Gastrocnemius medialis (tissue), 4 donors: ENCODE results near the gene TNXB. TPM values are rescaled to one million over a fixed set of nuclear protein-coding genes. Genes with fewer than 3 reads are reported as not detected.
"Not testable (repeated sequence)": the region's sequence is repeated elsewhere in the genome, so short reads cannot be mapped to it uniquely, and the experiment has no call there.

Experiments used
- ATAC-seq, 2 donors: fragments of 150-250 bp; one replicate each; pipeline ENCODE4 v1.9.1; 2016
- DNase-seq, 2 donors: peaks; one replicate each; pipeline ENCODE4 v3.0.0-alpha.2; 2019
- H3K27ac ChIP-seq, 4 donors: fragments of 200-600 bp; sonication (generic); 1 replicate in 1 of 4; 2 replicates in 3 of 4; pipeline ENCODE4 v1.5.1; 2016 to 2018; ENCODE audit warnings: mild to moderate bottlenecking in 2 of 4, moderate library complexity in 1 of 4
- H3K27me3 ChIP-seq, 3 donors: fragments of 200-600 bp; sonication (generic) in 2 of 3; 1 replicate in 1 of 3; 2 replicates in 2 of 3; pipeline versions ENCODE4 v1.5.1 to v1.6.0; 2016 to 2019; ENCODE audit warnings: mild to moderate bottlenecking in 1 of 3, moderate library complexity in 1 of 3
- H3K36me3 ChIP-seq, 2 donors: fragments of 200-600 bp; sonication (generic) in 1 of 2; one replicate each; pipeline ENCODE4 v1.5.1; 2017 to 2018
- H3K4me1 ChIP-seq, 2 donors: fragments of 200-600 bp; sonication (generic) in 1 of 2; one replicate each; pipeline ENCODE4 v1.5.1; 2016 to 2017; ENCODE audit warnings: mild to moderate bottlenecking in 2 of 2
- H3K4me3 ChIP-seq, 4 donors: fragments of 200-600 bp; sonication (generic) in 3 of 4; 1 replicate in 1 of 4; 2 replicates in 3 of 4; pipeline ENCODE4 v1.5.1; 2016 to 2019; ENCODE audit warnings: mild to moderate bottlenecking in 2 of 4
- H3K9me3 ChIP-seq, 3 donors: fragments of 200-600 bp; sonication (generic) in 2 of 3; 1 replicate in 1 of 3; 2 replicates in 2 of 3; pipeline ENCODE4 v1.5.1; 2016 to 2019
- CTCF ChIP-seq, 5 experiments: fragments of 450-650 bp in 3 of 5; fragments of 200-600 bp in 2 of 5; sonication (generic) in 2 of 5; IDR thresholded peaks in 4 of 5; conservative IDR thresholded peaks in 1 of 5; 1 replicate in 4 of 5; 2 replicates in 1 of 5; pipeline ENCODE4 v1.5.1; 2016 to 2019; ENCODE audit warnings: antibody characterized with exemption in 5 of 5, mild to moderate bottlenecking in 3 of 5, moderate library complexity in 3 of 5
- POLR2A ChIP-seq, 2 donors: fragments of 450-650 bp; IDR thresholded peaks; one replicate each; pipeline ENCODE4 v1.6.1; 2017; ENCODE audit warnings: antibody characterized with exemption in 2 of 2, mild to moderate bottlenecking in 2 of 2, moderate library complexity in 2 of 2
- in situ Hi-C, 4 donors: fragments of 200-750 bp; cut with MboI; loops; one replicate each; pipeline versions ENCODE4 v1.15.0 to v1.8.0; 2017; ENCODE audit warnings: low sequenced_read_pairs in 4 of 4
- intact Hi-C: fragments of 100-400 bp; cut with DNase I; formaldehyde crosslinking; loops from one replicate; pipeline ENCODE4 v1.15.1; 2023; ENCODE audit warnings: low total_unique reads
- total RNA-seq, 4 donors: library from RNA; depleted of rRNA; stranded (reverse); fragments of >200 nt; gene quantifications; one replicate each; pipeline versions ENCODE4 v1.1.0 to v1.2.3, GENCODE V29; 2016

Gene TNXB
- total RNA-seq, 4 donors from 2014 or later, result 12.0 to 37.0 (median 33.5) TPM

GRCh38 chr6:32147401-32148132, 38.4 kb upstream of the TNXB start:
- Histone ChIP-seq H3K9me3 (no peaks in the 10 kb centered on the region), H3K27ac (no peak overlapping the region), H3K36me3 (no peaks in the 10 kb centered on the region), H3K4me3 (no peak overlapping the region), H3K4me1 (peaks cover 6 to 7% of the 10 kb centered on the region in 2 donors), H3K27me3 (peaks cover 18 to 32% (median 23%) of the 10 kb centered on the region in 3 donors)
- DNase-seq, result no peak
- ATAC-seq, result no peak
- in situ Hi-C loops (loop anchor here in 1 of 4 donors (25.0 kb wide), 1 partner anchor 185 kb away; the partner anchor contains the start of genes DXO, NELFE and SKIC2), intact Hi-C loops (no loop called here)
- TF ChIP-seq CTCF (IDR thresholded peaks at IDR 0.05 in 4 of 5, conservative IDR thresholded peaks at IDR 0.05 in 1 of 5), result no peak
- no peak for TF ChIP-seq POLR2A (IDR thresholded peaks at IDR 0.05)

- no peaks in the 10 kb centered on the region for H3K4me1 ChIP-seq
- ATAC-seq, result no peak
- H3K27me3 ChIP-seq, result peaks cover 18 to 32% (median 23%) of the 10 kb centered on the region in 3 donors
- H3K27ac ChIP-seq, result no peak overlapping the region
- H3K36me3 ChIP-seq, result no peaks in the 10 kb centered on the region
- intact Hi-C loops (no loop called here), in situ Hi-C loops (loop anchor here in 1 of 4 donors (25.0 kb wide), 1 partner anchor 184 kb away; the partner anchor contains the start of genes DXO, NELFE and SKIC2)
- TF ChIP-seq CTCF (IDR thresholded peaks at IDR 0.05 in 4 of 5, conservative IDR thresholded peaks at IDR 0.05 in 1 of 5) (no peak), POLR2A (IDR thresholded peaks at IDR 0.05) (no peak)
- H3K9me3 ChIP-seq, result no peaks in the 10 kb centered on the region
- no peak for DNase-seq
- H3K4me3 ChIP-seq, result no peak overlapping the region
These were observed 37.5 kb upstream of the TNXB start for GRCh38 chr6:32146687-32147086.

- in situ Hi-C loops, result loop anchor here in 1 of 4 donors (25.0 kb wide), 1 partner anchor 184 kb away; the partner anchor contains the start of genes DXO, NELFE and SKIC2
- intact Hi-C loops, result no loop called here
- TF ChIP-seq POLR2A (IDR thresholded peaks at IDR 0.05) (no peak), CTCF (IDR thresholded peaks at IDR 0.05 in 4 of 5, conservative IDR thresholded peaks at IDR 0.05 in 1 of 5) (no peak)
- Histone ChIP-seq H3K4me3 (no peak overlapping the region), H3K27me3 (peaks cover 18 to 31% (median 23%) of the 10 kb centered on the region in 3 donors), H3K9me3 (no peaks in the 10 kb centered on the region), H3K4me1 (no peaks in the 10 kb centered on the region), H3K27ac (no peak overlapping the region), H3K36me3 (no peaks in the 10 kb centered on the region)
- ATAC-seq (no peak), DNase-seq (no peak)
These were observed 37.1 kb upstream of the TNXB start for GRCh38 chr6:32146287-32146686.

GRCh38 chr6:32144238-32144637, 35.1 kb upstream of the TNXB start:
- DNase-seq, H3K9me3 ChIP-seq, intact Hi-C loops, H3K27ac ChIP-seq, H3K4me3 ChIP-seq, H3K36me3 ChIP-seq, ATAC-seq, H3K4me1 ChIP-seq: not testable (repeated sequence)
- H3K27me3 ChIP-seq, result peaks cover 14 to 19% (median 17%) of the 10 kb centered on the region in 3 donors
- in situ Hi-C loops, result loop anchor here in 1 of 4 donors (25.0 kb wide), 1 partner anchor 182 kb away; the partner anchor contains the start of genes DXO, NELFE and SKIC2

GRCh38 chr6:32140420-32141046, 31.4 kb upstream of the TNXB start:
- H3K27me3 ChIP-seq, result no peaks in the 10 kb centered on the region
- no peak for ATAC-seq
- no peaks in the 10 kb centered on the region for H3K36me3 ChIP-seq
- in situ Hi-C loops (loop anchor here in 1 of 4 donors (25.0 kb wide), 1 partner anchor 178 kb away; the partner anchor contains the start of genes DXO, NELFE and SKIC2), intact Hi-C loops (no loop called here)
- H3K27ac ChIP-seq, result no peak overlapping the region
- no peak for DNase-seq
- H3K9me3 ChIP-seq, result no peaks in the 10 kb centered on the region
- TF ChIP-seq CTCF (IDR thresholded peaks at IDR 0.05 in 4 of 5, conservative IDR thresholded peaks at IDR 0.05 in 1 of 5) (no peak), POLR2A (IDR thresholded peaks at IDR 0.05) (no peak)
- H3K4me3 ChIP-seq, result no peak overlapping the region
- H3K4me1 ChIP-seq, result no peaks in the 10 kb centered on the region
